Body of pancreas (tissue), 4 donors: ENCODE data around the gene DESI2.

Source experiments
- CTCF ChIP-seq, 7 experiments: fragments of 450-650 bp in 4 of 7; fragments of 200-600 bp in 3 of 7; sonication (generic) in 3 of 7; IDR thresholded peaks; one replicate each; pipeline ENCODE4 v1.5.1; 2016 to 2019; ENCODE audit warnings: antibody characterized with exemption in 7 of 7
- POLR2A ChIP-seq, 3 donors: fragments of 450-650 bp; IDR thresholded peaks; one replicate each; pipeline ENCODE4 v1.6.1; 2016; ENCODE audit warnings: antibody characterized with exemption in 3 of 3, mild to moderate bottlenecking in 2 of 3

- TF ChIP-seq POLR2A (IDR thresholded peaks at IDR 0.05) (no peak), CTCF (IDR thresholded peaks at IDR 0.05) (no peak)
These were observed 13.4 kb upstream of the DESI2 start for GRCh38 chr1:244639561-244639960.
